SK-N-SH (cell line): Measurements from ENCODE around the gene NRL. TPM values are rescaled to one million over a fixed set of nuclear protein-coding genes. Genes with fewer than 3 reads are reported as not detected.
"Not testable (repeated sequence)": the region's sequence is repeated elsewhere in the genome, so short reads cannot be mapped to it uniquely, and the experiment has no call there.

Source experiments
- CTCF ChIA-PET: fragments of 300-600, 350-600 bp; formaldehyde crosslinking; extraction: SDS; loops from one replicate; lab custom pipeline; 2021; lab: Yijun Ruan, JAX
- POLR2A ChIA-PET: fragments of 350-600 bp; sonication (Branson Sonifier 250); formaldehyde crosslinking; extraction: SDS; loops from one replicate; lab custom pipeline; 2020; ENCODE audit warnings: antibody characterized with exemption, inconsistent platforms; lab: Yijun Ruan, JAX
- DNase-seq: peaks from one replicate; pipeline ENCODE4 v3.0.0; 2012
- H2AFZ ChIP-seq: fragments of 200-600 bp; sonication (generic); 2 replicates; pipeline ENCODE4 v1.8.1; 2016; ENCODE audit warnings: antibody characterized with exemption, mild to moderate bottlenecking, low read depth
- H3F3A ChIP-seq: fragments of 200-600 bp; sonication (generic); replicated peaks from 2 replicates; pipeline ENCODE3; 2016; ENCODE audit warnings: antibody characterized with exemption, mild to moderate bottlenecking; ENCODE audit not compliant: insufficient read depth
- H3K27ac ChIP-seq, 2 experiments: fragments of 200-500 bp in 1 of 2; fragments of 200-600 bp in 1 of 2; sonication (Bioruptor generic) in 1 of 2; sonication (generic), shearing (Covaris generic) in 1 of 2; 2 replicates each; pipeline versions ENCODE4 v1.5.1 to v1.6.1; 2014 to 2016; ENCODE audit warnings: low read depth in 2 of 2, inconsistent platforms in 1 of 2, low read length in 1 of 2, mild to moderate bottlenecking in 1 of 2, mixed read lengths in 1 of 2
- H3K27me3 ChIP-seq: fragments of 200-600 bp; sonication (generic), shearing (Covaris generic); 2 replicates; pipeline ENCODE4 v1.6.1; 2016; ENCODE audit warnings: mixed run types; ENCODE audit not compliant: insufficient read depth
- H3K36me3 ChIP-seq, 2 experiments: fragments of 200-500 bp in 1 of 2; fragments of 200-600 bp in 1 of 2; sonication (Bioruptor generic) in 1 of 2; sonication (generic) in 1 of 2; replicated peaks in 1 of 2; 2 replicates each; pipeline versions ENCODE3 to v1.5.1; 2014 to 2016; ENCODE audit warnings: low read length in 1 of 2, mild to moderate bottlenecking in 1 of 2; ENCODE audit not compliant: insufficient read depth in 2 of 2, control insufficient read depth in 1 of 2
- H3K4me1 ChIP-seq, 2 experiments: fragments of 200-500 bp in 1 of 2; fragments of 200-600 bp in 1 of 2; sonication (Bioruptor generic) in 1 of 2; sonication (generic), shearing (Covaris generic) in 1 of 2; 2 replicates each; pipeline versions ENCODE4 v1.5.1 to v1.6.1; 2014 to 2016; ENCODE audit warnings: low read depth in 1 of 2, low read length in 1 of 2, mixed run types in 1 of 2; ENCODE audit not compliant: insufficient read depth in 2 of 2, control insufficient read depth in 1 of 2
- H3K4me2 ChIP-seq: fragments of 200-600 bp; sonication (generic), shearing (Covaris generic); 2 replicates; pipeline ENCODE4 v1.6.1; 2017; ENCODE audit warnings: mixed run types
- H3K4me3 ChIP-seq, 2 experiments: fragments of 200-500 bp in 1 of 2; fragments of 200-600 bp in 1 of 2; sonication (Bioruptor generic) in 1 of 2; sonication (generic), shearing (Covaris generic) in 1 of 2; 2 replicates each; pipeline versions ENCODE4 v1.5.1 to v1.8.1; 2014 to 2016; ENCODE audit warnings: low read depth in 2 of 2, inconsistent platforms in 1 of 2, low read length in 1 of 2, mild to moderate bottlenecking in 1 of 2, mixed read lengths in 1 of 2, moderate library complexity in 1 of 2
- H3K79me2 ChIP-seq: fragments of 200-600 bp; sonication (generic); 2 replicates; pipeline ENCODE4 v1.8.1; 2017; ENCODE audit warnings: mild to moderate bottlenecking; ENCODE audit not compliant: insufficient read depth
- H3K9ac ChIP-seq: fragments of 200-600 bp; sonication (generic); 2 replicates; pipeline ENCODE4 v1.6.1; 2017; ENCODE audit warnings: mixed run types
- H3K9me2 ChIP-seq: fragments of 200-600 bp; sonication (generic); 2 replicates; pipeline ENCODE4 v1.6.1; 2017; ENCODE audit warnings: mixed run types
- H3K9me3 ChIP-seq: fragments of 200-600 bp; sonication (generic); 2 replicates; pipeline ENCODE4 v1.6.1; 2017; ENCODE audit warnings: mixed run types, mild to moderate bottlenecking, moderate library complexity
- H4K20me1 ChIP-seq: fragments of 200-600 bp; sonication (generic); 2 replicates; pipeline ENCODE4 v1.6.1; 2017; ENCODE audit warnings: mild to moderate bottlenecking, mixed run types; ENCODE audit not compliant: insufficient read depth
- CHD2 ChIP-seq: fragments of 150-350 bp; IDR thresholded peaks from 2 replicates; pipeline ENCODE4 v1.6.1; 2018; ENCODE audit warnings: low read length; ENCODE audit not compliant: partially characterized antibody
- CTCF ChIP-seq: fragments of 200-600 bp; sonication (generic); IDR thresholded peaks from 2 replicates; pipeline ENCODE4 v1.6.1; 2017; ENCODE audit warnings: antibody characterized with exemption, mild to moderate bottlenecking, moderate library complexity
- ELF1 ChIP-seq: IDR thresholded peaks from 2 replicates; pipeline ENCODE4 v1.4.0; 2012
- FOXM1 ChIP-seq: IDR thresholded peaks from 2 replicates; pipeline ENCODE4 v1.4.0; 2012; ENCODE audit warnings: low read depth, mild to moderate bottlenecking
- GABPA ChIP-seq: IDR thresholded peaks from 2 replicates; pipeline ENCODE4 v1.4.0; 2012; ENCODE audit warnings: low read depth, mild to moderate bottlenecking
- MAX ChIP-seq: IDR thresholded peaks from 2 replicates; pipeline ENCODE4 v1.4.0; 2012; ENCODE audit warnings: low read depth
- MXI1 ChIP-seq: IDR thresholded peaks from 2 replicates; pipeline ENCODE4 v1.6.1; 2012; ENCODE audit warnings: mild to moderate bottlenecking, low read depth, low read length, improper control_type of control experiment
- NFIC ChIP-seq: IDR thresholded peaks from 2 replicates; pipeline ENCODE4 v1.4.0; 2012; ENCODE audit warnings: borderline replicate concordance
- RAD21 ChIP-seq: IDR thresholded peaks from 2 replicates; pipeline ENCODE4 v1.6.1; 2012; ENCODE audit warnings: mild to moderate bottlenecking, low read length
- RCOR1 ChIP-seq: fragments of 150-350 bp; IDR thresholded peaks from 2 replicates; pipeline ENCODE4 v1.6.1; 2017; ENCODE audit warnings: antibody characterized with exemption, low read length
- REST ChIP-seq: IDR thresholded peaks from 2 replicates; pipeline ENCODE4 v1.6.1; 2012; ENCODE audit warnings: mild to moderate bottlenecking, low read depth, low read length, moderate library complexity
- RXRA ChIP-seq: IDR thresholded peaks from 2 replicates; pipeline ENCODE4 v1.4.0; 2012; ENCODE audit warnings: low read depth, mild to moderate bottlenecking, borderline replicate concordance
- SMC3 ChIP-seq: IDR thresholded peaks from 2 replicates; pipeline ENCODE4 v1.6.1; 2012; ENCODE audit warnings: low read depth, low read length, improper control_type of control experiment
- TAF1 ChIP-seq: IDR thresholded peaks from 2 replicates; pipeline ENCODE4 v1.6.1; 2012; ENCODE audit warnings: low read depth, mild to moderate bottlenecking, low read length, moderate library complexity, borderline replicate concordance
- TCF12 ChIP-seq: IDR thresholded peaks from 2 replicates; pipeline ENCODE4 v1.4.0; 2012
- ZBTB33 ChIP-seq: IDR thresholded peaks from 2 replicates; pipeline ENCODE4 v1.4.0; 2012; ENCODE audit warnings: low read depth, borderline replicate concordance
- WGBS: methylation state at CpG from one replicate; pipeline ENCODE4 v1.1.6; 2017; ENCODE audit warnings: low lambda C conversion rate; 5-methylcytosine and 5-hydroxymethylcytosine counted together
- polyA plus RNA-seq, 3 experiments: library from polyadenylated mRNA; depleted of rRNA; stranded (reverse); fragments of >200 nt; gene quantifications; 2 replicates each; pipeline ENCODE4 v1.2.3, GENCODE V29; 2012

NRL gene
- polyA plus RNA-seq, 1 of the 3 experiments (the other 2 are of a cell fraction): 0.76 TPM

GRCh38 chr14:24106672-24107271 is 8.0 kb downstream of the NRL start (continued):
- TF ChIP-seq FOXM1: no peak
- TF ChIP-seq TCF12: no peak
- no peak for TF ChIP-seq CHD2

GRCh38 chr14:24105609-24106239 is 9.0 kb downstream of the NRL start:
- not testable (repeated sequence) for H3K9me2 ChIP-seq, H2AFZ ChIP-seq, H3K27me3 ChIP-seq, H3K4me2 ChIP-seq, H3F3A ChIP-seq, H4K20me1 ChIP-seq, H3K4me3 ChIP-seq, H3K79me2 ChIP-seq, H3K4me1 ChIP-seq, H3K9ac ChIP-seq, H3K9me3 ChIP-seq, DNase-seq, H3K27ac ChIP-seq
- WGBS: 95% methylated on average over 8 of the region's 8 CpGs
- POLR2A ChIA-PET: interaction anchor here (0.7 to 1.7 kb wide), 3 partner anchors 9 to 47 kb away, joined by 3 to 6 read pairs (median 5); no protein-coding TSS in a partner anchor
- CTCF ChIA-PET: interaction anchor here (9.9 to 25.4 kb wide), 2 partner anchors 11 to 40 kb away, joined by 219 to 1159 read pairs; partner anchors contain the start of genes CARMIL3, CPNE6 and PCK2
- peaks cover 0 to 14% of the 10 kb centered on the region in 2 experiments for H3K36me3 ChIP-seq

- ChIA-PET POLR2A (interaction anchor here (1.3 kb wide), 1 partner anchor 11 kb away, joined by 4 read pairs; the partner anchor contains the start of genes DCAF11 and NRL), CTCF (interaction anchor here (9.9 to 25.4 kb wide), 2 partner anchors 9 to 38 kb away, joined by 219 to 1159 read pairs; partner anchors contain the start of genes CARMIL3, CPNE6 and PCK2)
- no peaks in the 10 kb centered on the region for H3K9me2 ChIP-seq
- no peak for DNase-seq
- no peaks in the 10 kb centered on the region for H3K27me3 ChIP-seq
- no peaks in the 10 kb centered on the region for H3K79me2 ChIP-seq
- no peak overlapping the region for H2AFZ ChIP-seq
- H3F3A ChIP-seq: peaks cover 1% of the 10 kb centered on the region
- 83% methylated on average over 12 of the region's 13 CpGs for WGBS
- no peak overlapping the region for H3K4me3 ChIP-seq
- peaks cover 0 to 23% of the 10 kb centered on the region in 2 experiments for H3K36me3 ChIP-seq
- no peak overlapping the region for H3K27ac ChIP-seq
- H3K4me1 ChIP-seq: no peaks in the 10 kb centered on the region; a peak in 1 of 4 replicates
- no peaks in the 10 kb centered on the region for H3K9me3 ChIP-seq
- H3K4me2 ChIP-seq: no peak overlapping the region
- H3K9ac ChIP-seq: no peak overlapping the region
- no peaks in the 10 kb centered on the region for H4K20me1 ChIP-seq
- TF ChIP-seq ZBTB33 (no peak), NFIC (no peak), RXRA (no peak), SMC3 (no peak), REST (no peak), ELF1 (no peak), GABPA (no peak), MAX (no peak), RCOR1 (no peak), RAD21 (no peak), CTCF (no peak), MXI1 (no peak), FOXM1 (no peak), TCF12 (no peak), TAF1 (no peak)
These were observed 11.3 kb downstream of the NRL start for GRCh38 chr14:24103451-24103850.
